Activated naive CD4-positive, alpha-beta T cell treated with anti-CD3 and anti-CD28 coated beads for 36 hours (primary cell): ENCODE measurements around the gene SPDEF. TPM values are rescaled to one million over a fixed set of nuclear protein-coding genes. Genes with fewer than 3 reads are reported as not detected.

Experiments
- total RNA-seq, 2 experiments: library from RNA; stranded (reverse); gene quantifications; one replicate each; pipeline ENCODE4 v1.2.3, GENCODE V29; 2021

SPDEF gene
- total RNA-seq, 2 experiments from 2014 or later, result 0.24 to 0.35 TPM

Other genes starting within 250 kb of the SPDEF start
- gene NUDT3, start 163.7 kb downstream of the SPDEF start, total RNA-seq, result 10 to 100 TPM; 14.0 to 14.3 TPM
- gene RPS10, start 130.3 kb downstream of the SPDEF start, total RNA-seq, result 1,000 to 10,000 TPM; 2,718 to 2,727 TPM
- under 1 TPM; 0.07 to 0.15 TPM for gene PACSIN1, start 90.3 kb downstream of the SPDEF start, total RNA-seq
- gene ILRUN, start 140.4 kb upstream of the SPDEF start, total RNA-seq, result 10 to 100 TPM; 51.4 to 53.3 TPM
- gene SNRPC, start 201.2 kb upstream of the SPDEF start, total RNA-seq, result 100 to 1,000 TPM; 168 to 179 TPM
- gene BLTP3A, start 235.8 kb upstream of the SPDEF start, total RNA-seq, result 10 to 100 TPM; 17.0 to 17.9 TPM